Mucosa of gallbladder (tissue), 1 donor: ENCODE data around the gene MEX3D. TPM values are rescaled to one million over a fixed set of nuclear protein-coding genes. Genes with fewer than 3 reads are reported as not detected.

ENCODE experiments used
- DNase-seq: peaks from one replicate; pipeline ENCODE4 v3.0.0-alpha.2; 2020; ENCODE audit warnings: low spot score
- total RNA-seq: library from RNA; stranded (reverse); gene quantifications from one replicate; pipeline ENCODE4 v1.2.1, GENCODE V29; 2021
- donor health status: DM: no; HTN: no; CAD: no.

The MEX3D gene
- 58.6 TPM for total RNA-seq

GRCh38 chr19:1568320-1569019 is at the start of gene MEX3D:
Gene MEX3D, minus strand, starts transcription at chr19:1568325. Its CDS starts 267 bp downstream, at chr19:1568058.
- peak; percentile 78 for DNase-seq

DNA sequence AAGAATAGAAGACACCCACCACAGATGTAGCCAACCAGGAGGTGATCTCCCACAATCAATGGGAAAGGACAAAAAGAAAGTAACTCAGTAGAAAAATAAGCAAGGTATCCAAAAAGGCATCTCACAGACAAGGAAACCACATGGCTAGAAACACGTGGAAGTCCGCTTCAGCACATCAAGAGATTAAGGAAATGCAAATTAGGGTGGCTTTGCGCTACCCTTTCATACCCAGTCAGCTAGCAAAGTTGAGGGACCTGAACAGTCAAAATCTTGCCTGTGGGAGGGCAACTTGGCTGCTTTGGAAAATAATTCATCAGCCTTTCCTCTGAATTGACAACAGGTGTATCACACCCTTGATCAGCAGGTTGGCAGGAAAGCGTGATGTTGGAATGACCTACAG is 48.8 kb upstream of the MEX3D start:
- no peak for DNase-seq

- peak; percentile 30 for DNase-seq
Observed at GRCh38 chr19:1616396-1616795, 48.3 kb upstream of the MEX3D start.

DNA sequence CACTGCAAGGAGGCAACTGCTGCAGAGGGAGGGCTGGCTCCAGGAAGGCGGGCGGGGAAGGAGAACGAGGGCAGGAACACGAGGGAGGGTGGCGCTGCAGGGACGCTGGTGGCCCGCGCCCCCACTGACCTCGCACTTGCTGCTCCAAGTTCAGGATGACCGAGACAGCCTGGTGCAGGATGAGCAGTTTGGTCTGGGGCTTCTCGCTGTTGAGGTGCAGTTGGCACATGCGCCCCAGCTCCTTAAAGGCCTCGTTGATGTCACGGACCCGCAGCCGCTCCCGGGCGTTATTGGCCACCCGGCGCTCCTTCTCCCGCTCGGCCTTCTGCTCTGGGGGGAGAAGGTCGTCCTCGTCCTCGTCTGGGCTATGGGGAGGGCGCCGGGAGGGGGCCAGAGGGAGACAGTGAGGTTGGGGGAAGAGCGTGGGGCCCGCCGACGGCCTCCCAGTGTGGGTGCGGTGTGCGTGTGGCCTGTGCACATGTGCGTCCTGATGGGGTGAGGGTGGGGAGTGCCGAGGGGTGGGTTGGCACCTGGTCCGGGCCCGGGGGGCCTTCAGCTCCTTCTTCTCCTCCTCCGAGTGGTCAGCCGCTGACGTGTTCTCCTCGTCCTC is 47.1 kb upstream of the MEX3D start:
- DNase-seq, result no peak

GRCh38 chr19:1613808-1614570 is 45.9 kb upstream of the MEX3D start:
- DNase-seq, result no peak

GRCh38 chr19:1613146-1613545 is 45.0 kb upstream of the MEX3D start:
- DNase-seq, result no peak

- no peak for DNase-seq
Observed at GRCh38 chr19:1612114-1613086, 44.3 kb upstream of the MEX3D start.

DNA sequence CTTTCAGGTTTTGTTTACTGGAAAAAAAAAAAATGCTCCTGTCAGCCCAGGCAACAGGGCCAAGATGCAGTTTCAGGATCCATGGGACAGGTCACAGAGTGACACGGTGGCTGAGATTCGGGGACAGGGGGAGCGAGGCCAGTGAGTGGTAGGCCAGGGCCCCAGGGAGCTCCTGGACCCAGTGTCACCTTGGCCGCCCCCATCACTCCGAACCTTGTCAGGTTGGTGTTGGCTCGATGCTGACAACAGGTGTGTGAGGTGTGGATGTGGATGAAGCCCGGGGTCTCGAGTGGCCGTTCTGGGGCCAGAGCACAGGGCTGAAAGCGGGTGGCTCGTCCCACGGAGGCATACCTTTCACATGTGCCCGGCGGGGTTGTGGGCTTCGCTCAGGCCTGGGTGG is 43.2 kb upstream of the MEX3D start:
- DNase-seq, result no peak

- DNase-seq, result no peak
Observed at GRCh38 chr19:1610579-1610978, 42.5 kb upstream of the MEX3D start.

- no peak for DNase-seq
Observed at GRCh38 chr19:1609680-1610474, 41.8 kb upstream of the MEX3D start.

DNA sequence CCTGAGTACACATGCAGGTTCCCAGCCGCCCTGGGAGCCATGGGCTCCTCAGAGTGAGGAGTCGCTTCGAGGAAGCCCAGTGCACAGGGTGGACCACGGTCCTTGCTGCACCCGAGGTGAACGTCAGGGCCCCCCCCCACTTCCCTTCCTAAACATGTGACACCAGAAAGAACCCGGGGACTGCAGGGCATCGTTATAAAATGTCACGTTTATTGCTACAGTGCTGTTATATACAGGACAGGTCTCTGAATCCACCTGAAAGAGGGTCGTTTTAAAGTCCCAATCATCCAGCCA is 40.9 kb upstream of the MEX3D start:
- no peak for DNase-seq

DNA sequence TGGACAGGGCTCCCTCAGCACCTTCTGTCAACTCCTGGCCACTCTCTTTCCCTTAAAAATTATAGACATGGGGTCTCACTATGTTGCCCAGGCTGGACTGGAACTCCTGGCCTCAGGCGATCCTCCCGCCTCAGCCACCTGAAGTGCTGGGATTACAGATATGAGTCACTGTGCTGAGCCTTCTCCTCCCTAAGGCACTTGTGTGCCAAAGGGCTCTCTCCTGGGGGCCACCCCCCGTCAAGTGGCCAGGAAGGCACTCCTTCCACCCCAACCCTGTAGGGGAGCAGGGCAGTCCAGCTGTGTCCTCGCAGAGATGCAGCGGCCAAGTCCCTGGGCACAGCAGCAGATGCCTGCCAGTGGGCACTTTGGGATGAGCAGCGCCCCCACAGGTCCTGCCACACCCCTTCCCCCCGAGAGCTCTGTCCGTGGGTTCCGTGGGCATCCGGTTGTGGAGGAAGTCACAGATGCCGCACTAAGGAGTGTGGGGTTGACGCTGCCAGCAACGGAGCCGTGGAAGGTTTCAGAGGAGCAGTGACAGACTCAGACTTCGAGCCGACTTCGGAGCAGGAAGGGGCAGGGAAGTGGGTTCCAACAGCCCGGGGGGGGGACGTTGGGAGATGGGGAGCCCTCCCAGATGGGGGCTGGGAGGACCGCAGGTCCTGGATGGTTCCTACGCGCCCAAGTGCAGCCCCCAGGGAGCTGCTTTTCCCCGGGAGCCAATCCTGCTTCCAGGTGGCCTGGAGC is 40.4 kb upstream of the MEX3D start:
- no peak for DNase-seq

DNA sequence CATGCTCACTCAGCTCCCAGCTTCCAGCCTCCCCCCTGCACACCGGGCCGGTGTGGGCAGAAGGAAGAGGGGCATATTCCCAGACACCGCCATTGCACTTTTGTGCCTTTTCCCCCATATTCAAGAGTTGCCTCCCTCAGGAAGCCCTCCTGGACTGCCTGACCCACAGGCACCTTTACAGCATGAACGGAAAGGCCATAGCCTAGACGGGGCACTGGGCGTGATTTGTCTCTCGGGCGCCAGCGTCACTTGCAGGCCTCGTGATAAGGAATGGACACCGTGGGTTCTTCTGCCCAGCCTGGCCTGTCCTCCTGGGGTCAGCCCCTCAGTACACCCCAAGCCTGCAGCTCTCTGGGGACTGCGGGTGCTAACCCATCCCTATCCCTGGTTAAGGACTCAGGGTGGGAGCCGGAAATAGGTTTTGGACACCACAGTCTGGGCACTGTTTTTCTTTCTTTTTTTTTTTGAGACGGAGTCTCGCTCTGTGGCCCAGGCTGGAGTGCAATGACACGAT is 38.1 kb upstream of the MEX3D start:
- DNase-seq, result no peak

DNA sequence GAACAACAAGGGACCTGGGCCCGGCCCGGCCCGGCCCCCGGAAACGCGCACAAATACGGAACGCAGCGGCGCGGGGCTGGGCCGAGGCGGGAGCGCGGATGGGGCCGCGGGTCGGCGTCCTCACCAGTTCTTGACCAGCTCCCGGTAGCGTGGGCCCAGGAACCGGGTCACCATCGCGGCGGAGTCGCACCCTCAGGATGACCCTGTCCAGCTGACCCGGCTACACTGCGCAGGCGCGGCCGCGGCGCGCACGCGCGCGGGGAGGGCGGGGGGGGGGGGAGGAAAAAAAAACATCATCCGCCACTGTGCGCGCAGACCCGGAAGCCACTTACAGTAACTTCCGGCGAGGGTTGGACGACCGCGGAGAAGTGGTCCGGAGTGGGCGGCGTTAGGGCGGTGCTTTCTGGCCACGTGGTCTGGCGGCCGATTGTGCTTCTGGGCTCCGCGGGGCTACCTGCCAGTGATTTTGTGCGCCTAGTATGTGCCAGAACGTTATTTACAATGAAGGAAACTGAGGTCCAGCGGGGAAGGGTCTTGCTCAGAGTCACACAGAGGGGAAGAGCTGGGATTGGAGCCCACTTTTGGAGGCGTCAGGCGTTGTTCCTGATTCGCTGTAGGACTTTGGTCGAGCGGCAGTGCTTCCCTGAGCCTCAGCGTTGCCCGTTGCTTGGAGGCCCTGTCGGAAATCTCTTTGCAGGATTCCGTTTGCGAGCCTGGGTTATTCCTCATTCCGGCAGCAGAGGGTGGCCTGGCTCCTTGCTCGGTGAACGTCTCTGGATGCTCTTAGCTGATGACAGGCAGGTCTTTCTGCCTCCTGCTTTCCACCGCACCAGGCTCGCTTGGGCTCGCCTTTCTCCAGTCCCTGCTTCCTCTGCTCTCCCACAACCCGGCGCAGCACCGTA is 37.4 kb upstream of the MEX3D start, which contains the start of gene UQCR11:
Gene UQCR11 (minus strand): TSS at position 227 of the 902 bp plus-strand sequence. CDS start 53 bp downstream, at position 174.
- peak; percentile 96 for DNase-seq

GRCh38 chr19:1602091-1602707 is 34.1 kb upstream of the MEX3D start:
- DNase-seq, result no peak

DNA sequence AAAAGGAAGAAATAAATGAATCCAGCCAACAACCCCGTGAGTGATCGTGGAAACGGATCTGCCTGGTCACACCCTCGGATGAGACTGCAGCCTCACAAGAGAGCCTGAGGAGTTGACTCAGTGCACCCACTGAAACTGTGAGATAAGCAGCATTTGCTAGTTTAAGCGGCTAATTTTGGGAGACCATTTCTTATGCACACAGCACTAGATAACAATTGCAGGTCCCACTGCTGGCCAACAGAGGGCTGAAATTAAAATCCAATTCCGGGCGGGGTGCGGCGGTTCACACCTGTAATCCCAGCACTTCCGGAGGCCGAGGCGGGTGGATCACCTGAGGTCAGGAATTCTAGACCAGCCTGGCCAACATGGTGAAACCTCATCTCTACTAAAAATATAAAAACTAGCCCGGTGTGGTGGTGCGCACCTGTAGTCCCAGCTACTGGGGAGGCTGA is 33.5 kb upstream of the MEX3D start:
- no peak for DNase-seq

DNA sequence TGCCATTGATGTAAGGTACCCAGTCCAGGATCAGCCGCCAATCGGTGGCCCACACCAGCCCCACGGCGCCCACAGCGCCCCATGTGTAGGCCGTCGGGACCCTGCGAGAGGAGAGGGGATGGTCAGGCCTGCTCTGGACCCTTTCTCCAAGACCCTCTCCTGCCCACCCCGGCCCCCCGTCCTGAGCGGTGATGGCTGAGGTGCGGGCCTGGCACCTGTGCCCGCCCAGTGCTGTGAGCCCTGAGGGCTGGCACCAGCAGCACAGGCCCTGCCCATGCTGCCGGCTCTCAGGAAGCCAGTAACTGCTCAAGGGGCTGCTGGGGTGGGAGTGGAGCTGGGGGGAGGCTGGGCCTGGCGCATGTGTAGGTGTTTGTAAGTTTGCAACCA is 31.3 kb upstream of the MEX3D start:
- no peak for DNase-seq

DNA sequence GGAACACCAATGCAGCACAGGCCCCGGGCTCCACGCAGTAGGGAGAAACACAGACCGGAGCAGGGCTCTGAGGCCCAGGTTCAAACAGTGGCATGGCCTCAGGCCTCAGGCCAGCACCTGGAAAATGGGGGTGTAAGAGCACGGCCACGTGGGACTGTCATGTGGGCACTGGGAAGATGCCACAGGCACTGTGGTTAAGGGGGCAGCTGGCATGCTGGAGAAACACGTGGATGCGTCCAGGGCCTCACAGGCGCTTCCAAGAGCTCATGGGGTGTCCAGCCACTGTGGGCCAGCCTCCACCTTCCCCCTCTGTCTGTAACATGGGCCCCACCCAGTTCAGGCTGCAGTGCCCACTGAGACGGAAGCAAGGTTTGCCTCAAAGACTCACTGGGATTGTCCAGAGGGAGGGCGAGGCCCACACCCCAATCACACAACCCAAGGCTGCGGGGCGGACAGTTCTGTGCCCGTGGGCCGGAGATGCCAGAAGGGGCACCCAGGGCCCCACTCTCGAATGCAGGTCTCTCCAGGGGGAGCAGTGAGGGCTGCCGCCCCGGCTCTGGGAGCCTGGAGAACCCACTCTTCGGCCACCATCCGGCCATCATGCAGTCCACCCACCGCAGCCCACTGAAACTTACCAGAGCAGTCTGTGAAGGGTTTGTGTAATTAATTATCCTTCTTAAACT is 30.8 kb upstream of the MEX3D start:
- DNase-seq, result no peak
